Measurements from ENCODE around the gene ANK2. TPM values are rescaled to one million over a fixed set of nuclear protein-coding genes. Genes with fewer than 3 reads are reported as not detected.
"Not testable (repeated sequence)": the region's sequence is repeated elsewhere in the genome, so short reads cannot be mapped to it uniquely, and the experiment has no call there.

The ANK2 gene
- total RNA-seq, 2 donors from 2014 or later, result 0.87 to 1.1 TPM

DNA sequence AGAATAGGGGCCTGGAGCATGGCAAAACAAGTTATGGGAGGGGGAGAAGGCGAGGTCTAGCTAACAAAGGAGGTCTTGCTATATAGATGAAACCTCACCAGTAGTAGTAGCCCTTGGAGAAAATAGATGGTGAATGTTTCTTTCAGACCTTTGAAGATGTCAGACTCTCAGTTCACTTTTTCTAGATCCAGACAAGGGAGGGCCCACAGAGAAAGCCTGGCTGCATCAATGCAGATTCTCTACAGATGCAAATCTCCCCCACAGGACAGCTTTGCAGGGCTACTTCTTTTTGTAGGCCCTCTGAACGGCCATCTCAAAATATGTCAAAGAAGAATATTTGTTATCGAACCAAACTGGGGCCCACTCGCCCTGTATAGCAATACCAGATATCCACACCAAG lies 159.7 kb downstream of the ANK2 start:
- H3K27ac Mint-ChIP-seq, result no peak overlapping the region

GRCh38 chr4:113209652-113210320 lies 160.3 kb downstream of the ANK2 start:
- no peak overlapping the region for H3K27ac Mint-ChIP-seq
- no peaks in the 10 kb centered on the region for H3K27me3 Mint-ChIP-seq
- H3K4me1 Mint-ChIP-seq, result no peaks in the 10 kb centered on the region
- no peak overlapping the region for H3K4me3 Mint-ChIP-seq
- ATAC-seq (replicated peaks), result no peak
- no peaks in the 10 kb centered on the region for H3K9me3 Mint-ChIP-seq
- H3K36me3 Mint-ChIP-seq (ENCODE audit: low read depth), result no peaks in the 10 kb centered on the region

More for the DNA sequence above, 159.7 kb downstream of the ANK2 start:
- Mint-ChIP-seq H3K9me3 (no peaks in the 10 kb centered on the region), H3K27me3 (no peaks in the 10 kb centered on the region), H3K4me1 (no peaks in the 10 kb centered on the region), H3K4me3 (no peak overlapping the region), H3K36me3 (ENCODE audit: low read depth) (no peaks in the 10 kb centered on the region)
- no peak for ATAC-seq (replicated peaks)

- Mint-ChIP-seq H3K4me1 (no peaks in the 10 kb centered on the region), H3K36me3 (ENCODE audit: low read depth) (no peaks in the 10 kb centered on the region), H3K27ac (no peak overlapping the region), H3K4me3 (no peak overlapping the region), H3K27me3 (no peaks in the 10 kb centered on the region), H3K9me3 (no peaks in the 10 kb centered on the region)
- ATAC-seq (replicated peaks), result no peak
Measured at GRCh38 chr4:113212613-113213012, 163.2 kb downstream of the ANK2 start.

DNA sequence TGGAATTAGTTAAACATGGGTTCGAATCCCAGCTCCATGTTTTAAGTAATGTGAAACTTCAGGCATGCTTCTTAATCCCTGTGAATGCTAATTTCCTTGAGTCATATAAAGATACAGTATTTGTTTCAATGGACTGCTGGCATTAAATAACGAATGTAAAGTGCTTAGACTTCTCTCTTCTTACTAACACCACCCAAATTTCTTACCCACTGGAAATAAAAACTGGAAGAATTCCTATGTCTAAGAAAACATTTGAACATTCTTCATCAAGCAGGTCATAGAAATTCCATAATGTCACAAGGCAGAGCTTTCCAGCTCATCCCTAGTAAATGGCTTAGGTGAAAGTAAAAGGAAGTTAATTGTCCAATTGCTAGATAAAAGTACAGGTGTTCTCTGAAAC lies 172.5 kb downstream of the ANK2 start:
- Mint-ChIP-seq H3K27me3 (peaks cover 6% of the 10 kb centered on the region), H3K4me1 (no peaks in the 10 kb centered on the region), H3K9me3 (no peaks in the 10 kb centered on the region), H3K4me3 (no peak overlapping the region), H3K27ac (no peak overlapping the region), H3K36me3 (ENCODE audit: low read depth) (no peaks in the 10 kb centered on the region)
- ATAC-seq (replicated peaks), result no peak

GRCh38 chr4:113222471-113222870 lies 173.0 kb downstream of the ANK2 start:
- Mint-ChIP-seq H3K4me1 (no peaks in the 10 kb centered on the region), H3K4me3 (no peak overlapping the region), H3K36me3 (ENCODE audit: low read depth) (no peaks in the 10 kb centered on the region), H3K9me3 (no peaks in the 10 kb centered on the region), H3K27ac (no peak overlapping the region), H3K27me3 (peaks cover 6% of the 10 kb centered on the region)
- ATAC-seq (replicated peaks), result no peak

DNA sequence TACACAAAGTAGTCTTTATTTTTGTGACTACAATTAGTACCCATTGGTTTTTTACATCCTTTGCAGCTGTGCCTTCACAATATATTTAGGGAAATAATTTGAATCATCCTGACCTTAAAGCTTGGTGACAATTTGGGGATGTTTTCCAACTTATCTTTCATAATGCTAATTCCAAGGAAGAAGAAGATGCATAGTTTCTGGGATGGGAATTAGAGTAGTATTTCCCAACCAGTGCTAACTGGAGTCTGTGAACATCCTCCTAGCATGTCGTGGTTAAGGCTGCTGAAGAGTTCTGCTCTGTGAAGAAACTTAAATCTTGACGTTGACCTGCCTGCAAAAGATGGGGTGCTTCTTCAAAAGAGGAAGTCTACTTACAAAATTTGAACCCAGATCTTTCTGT lies 173.5 kb downstream of the ANK2 start:
- no peaks in the 10 kb centered on the region for H3K36me3 Mint-ChIP-seq (ENCODE audit: low read depth)
- H3K9me3 Mint-ChIP-seq, result no peaks in the 10 kb centered on the region
- peaks cover 6% of the 10 kb centered on the region for H3K27me3 Mint-ChIP-seq

DNA sequence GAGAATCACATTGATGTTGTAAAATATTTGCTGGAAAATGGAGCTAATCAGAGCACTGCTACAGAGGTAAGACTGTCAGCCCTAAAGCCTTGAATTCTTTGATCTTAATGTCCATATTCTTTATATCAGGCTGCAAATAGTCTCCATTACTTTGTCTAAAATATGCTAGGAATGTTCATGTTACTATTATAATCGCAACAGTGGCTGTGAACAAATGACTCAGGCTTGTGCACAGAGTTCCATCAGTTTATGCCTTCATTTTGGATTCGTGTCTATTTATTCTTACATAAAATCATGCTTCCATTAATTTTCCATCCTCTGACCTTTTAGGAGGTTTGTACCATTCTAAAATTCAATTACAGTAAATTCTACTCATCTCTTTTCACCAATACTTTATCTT lies 182.7 kb downstream of the ANK2 start:
- Mint-ChIP-seq H3K36me3 (ENCODE audit: low read depth) (no peaks in the 10 kb centered on the region), H3K9me3 (no peaks in the 10 kb centered on the region), H3K4me1 (no peaks in the 10 kb centered on the region), H3K27me3 (peaks cover 9% of the 10 kb centered on the region), H3K27ac (no peak overlapping the region), H3K4me3 (no peak overlapping the region)
- ATAC-seq (replicated peaks), result no peak

More for the DNA sequence above, 173.5 kb downstream of the ANK2 start:
- Mint-ChIP-seq H3K4me1 (no peaks in the 10 kb centered on the region), H3K4me3 (no peak overlapping the region), H3K27ac (no peak overlapping the region)
- ATAC-seq (replicated peaks), result no peak

DNA sequence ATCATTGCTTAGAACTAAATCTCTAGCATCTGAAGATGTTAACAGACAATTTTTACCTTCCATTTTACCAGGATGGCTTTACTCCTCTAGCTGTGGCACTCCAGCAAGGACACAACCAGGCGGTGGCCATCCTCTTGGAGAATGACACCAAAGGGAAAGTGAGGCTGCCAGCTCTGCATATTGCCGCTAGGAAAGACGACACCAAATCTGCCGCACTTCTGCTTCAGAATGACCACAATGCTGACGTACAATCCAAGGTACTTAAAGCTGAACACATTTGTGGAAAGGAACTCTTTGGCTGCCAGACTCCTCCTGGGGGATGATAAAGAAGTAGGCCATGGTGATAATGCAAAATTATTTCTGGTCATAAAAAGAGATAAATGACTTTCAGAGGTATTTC lies 187.5 kb downstream of the ANK2 start:
- H3K4me1 Mint-ChIP-seq, result no peaks in the 10 kb centered on the region
- no peak overlapping the region for H3K4me3 Mint-ChIP-seq
- no peaks in the 10 kb centered on the region for H3K9me3 Mint-ChIP-seq
- ATAC-seq (replicated peaks), result no peak
- H3K27ac Mint-ChIP-seq, result no peak overlapping the region
- H3K36me3 Mint-ChIP-seq (ENCODE audit: low read depth), result no peaks in the 10 kb centered on the region
- H3K27me3 Mint-ChIP-seq, result peaks cover 2% of the 10 kb centered on the region

GRCh38 chr4:113243312-113243711 lies 193.9 kb downstream of the ANK2 start:
- Mint-ChIP-seq H3K9me3 (no peaks in the 10 kb centered on the region), H3K4me3 (no peak overlapping the region), H3K36me3 (ENCODE audit: low read depth) (no peaks in the 10 kb centered on the region), H3K4me1 (no peaks in the 10 kb centered on the region), H3K27me3 (no peaks in the 10 kb centered on the region), H3K27ac (no peak overlapping the region)
- no peak for ATAC-seq (replicated peaks)

- not testable (repeated sequence) for H3K36me3 Mint-ChIP-seq (ENCODE audit: low read depth); H3K27ac Mint-ChIP-seq; H3K27me3 Mint-ChIP-seq; H3K4me3 Mint-ChIP-seq; ATAC-seq (replicated peaks); H3K9me3 Mint-ChIP-seq; H3K4me1 Mint-ChIP-seq
Measured at GRCh38 chr4:113244747-113245146, 195.3 kb downstream of the ANK2 start.

DNA sequence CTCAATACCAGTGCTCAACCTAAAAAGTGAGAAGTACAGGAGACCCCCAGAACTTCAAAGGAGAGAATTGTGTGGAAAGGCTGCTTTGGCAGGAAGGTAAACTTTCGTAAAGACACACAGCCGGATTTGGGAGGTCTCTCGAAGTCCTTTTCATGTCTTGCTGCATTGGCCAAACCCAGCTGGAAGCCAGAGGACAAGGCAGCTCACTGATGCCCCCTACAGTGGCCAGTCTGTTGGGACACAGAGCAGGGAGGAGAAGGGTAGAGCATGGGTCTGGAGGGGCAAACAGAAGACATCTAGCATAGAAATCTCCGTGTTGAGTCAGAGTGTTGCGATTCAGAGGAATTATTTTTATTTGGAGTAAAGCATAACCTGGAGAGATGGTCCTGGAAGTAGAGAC lies 198.9 kb downstream of the ANK2 start:
- Mint-ChIP-seq H3K27ac (no peak overlapping the region), H3K27me3 (no peaks in the 10 kb centered on the region), H3K36me3 (ENCODE audit: low read depth) (no peaks in the 10 kb centered on the region), H3K4me1 (no peaks in the 10 kb centered on the region), H3K9me3 (no peaks in the 10 kb centered on the region), H3K4me3 (no peak overlapping the region)
- ATAC-seq (replicated peaks), result no peak

- Mint-ChIP-seq H3K9me3 (no peaks in the 10 kb centered on the region), H3K4me1 (no peaks in the 10 kb centered on the region), H3K27ac (no peak overlapping the region), H3K4me3 (no peak overlapping the region), H3K36me3 (ENCODE audit: low read depth) (no peaks in the 10 kb centered on the region), H3K27me3 (peaks cover 4% of the 10 kb centered on the region)
- no peak for ATAC-seq (replicated peaks)
Measured at GRCh38 chr4:113255628-113256027, 206.2 kb downstream of the ANK2 start.

DNA sequence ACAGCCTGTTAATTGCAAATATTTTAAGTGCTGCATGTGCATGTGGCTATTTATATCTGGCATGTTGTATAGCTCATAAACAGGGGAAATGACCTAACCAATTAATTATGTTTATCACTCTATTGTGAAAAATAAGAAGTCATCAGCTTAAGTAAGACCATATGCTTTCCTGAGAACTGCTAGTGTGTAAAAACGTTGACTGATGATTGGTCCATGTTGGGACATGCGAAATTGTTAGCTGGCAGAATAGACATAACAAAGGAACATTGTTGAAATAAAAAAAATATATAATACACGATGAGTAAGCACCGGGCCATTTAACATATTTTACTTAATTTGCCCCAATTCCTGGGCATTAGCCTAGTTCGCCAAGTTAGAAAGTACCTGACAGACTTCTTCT lies 207.5 kb downstream of the ANK2 start:
- no peaks in the 10 kb centered on the region for H3K9me3 Mint-ChIP-seq
- peaks cover 4% of the 10 kb centered on the region for H3K27me3 Mint-ChIP-seq
- ATAC-seq (replicated peaks), result no peak
- no peaks in the 10 kb centered on the region for H3K4me1 Mint-ChIP-seq
- no peak overlapping the region for H3K4me3 Mint-ChIP-seq
- no peak overlapping the region for H3K27ac Mint-ChIP-seq
- H3K36me3 Mint-ChIP-seq (ENCODE audit: low read depth), result no peaks in the 10 kb centered on the region

DNA sequence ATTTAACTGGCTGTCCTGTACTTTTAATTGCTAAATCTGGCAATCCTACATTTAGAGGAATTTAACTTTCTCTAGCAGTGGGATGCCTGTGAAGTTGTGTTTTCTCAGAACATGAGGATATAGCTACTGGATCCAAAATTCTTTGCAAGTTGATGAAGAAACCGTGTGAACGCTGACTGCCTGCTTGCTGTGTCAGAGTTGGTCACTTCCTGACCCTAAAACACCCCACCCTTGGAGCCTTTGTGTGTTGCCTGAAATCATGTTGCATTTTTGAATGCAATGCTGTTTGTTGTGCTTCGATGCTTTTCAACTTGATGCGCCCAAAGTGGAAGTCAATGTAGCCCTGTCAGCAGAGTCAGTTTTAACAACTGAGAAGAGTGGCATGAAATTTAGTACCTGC lies 211.2 kb downstream of the ANK2 start:
- Mint-ChIP-seq H3K4me3 (no peak overlapping the region), H3K27me3 (peaks cover 4% of the 10 kb centered on the region), H3K4me1 (no peaks in the 10 kb centered on the region), H3K27ac (no peak overlapping the region), H3K36me3 (ENCODE audit: low read depth) (no peaks in the 10 kb centered on the region), H3K9me3 (no peaks in the 10 kb centered on the region)
- no peak for ATAC-seq (replicated peaks)

DNA sequence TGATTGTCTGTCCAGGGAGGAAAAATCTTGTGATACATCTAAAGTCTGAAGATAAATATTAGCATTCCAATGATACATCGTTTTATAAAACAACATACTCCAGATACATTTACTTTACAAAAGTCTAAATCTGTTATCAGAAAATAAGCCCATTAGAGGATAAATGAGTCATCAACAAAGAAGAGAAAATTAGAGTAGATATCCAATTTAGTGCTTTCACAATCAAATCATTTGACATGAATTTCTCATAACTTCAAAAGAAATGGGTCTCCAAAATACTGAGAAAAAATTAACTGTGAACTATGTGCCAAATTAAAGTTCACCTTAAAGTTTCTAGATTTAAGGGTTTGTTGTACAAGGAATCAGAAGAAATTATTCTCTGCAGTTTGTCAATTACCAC lies 213.8 kb downstream of the ANK2 start:
- ATAC-seq (replicated peaks), result no peak
- peaks cover 4% of the 10 kb centered on the region for H3K27me3 Mint-ChIP-seq
- no peaks in the 10 kb centered on the region for H3K36me3 Mint-ChIP-seq (ENCODE audit: low read depth)
- H3K4me3 Mint-ChIP-seq, result no peak overlapping the region
- no peak overlapping the region for H3K27ac Mint-ChIP-seq
- no peaks in the 10 kb centered on the region for H3K4me1 Mint-ChIP-seq
- no peaks in the 10 kb centered on the region for H3K9me3 Mint-ChIP-seq

Data from activated T-helper 17 cell treated with anti-CD3 and anti-CD28 coated beads, Interleukin-2, amount 50 U/mL, for 72 hours (primary cell).